ENCODE data around the gene GPR157. TPM values are rescaled to one million over a fixed set of nuclear protein-coding genes. Genes with fewer than 3 reads are reported as not detected.
A peak's percentile ranks its signal among the peaks of the same experiment; 100 is the strongest.

The GPR157 gene
- total and polyA plus RNA-seq, 2 of the 13 experiments (the other 11 are each of a cell fraction or from before 2014, with no cell fraction given): 10.1 to 19.2 TPM

DNA sequence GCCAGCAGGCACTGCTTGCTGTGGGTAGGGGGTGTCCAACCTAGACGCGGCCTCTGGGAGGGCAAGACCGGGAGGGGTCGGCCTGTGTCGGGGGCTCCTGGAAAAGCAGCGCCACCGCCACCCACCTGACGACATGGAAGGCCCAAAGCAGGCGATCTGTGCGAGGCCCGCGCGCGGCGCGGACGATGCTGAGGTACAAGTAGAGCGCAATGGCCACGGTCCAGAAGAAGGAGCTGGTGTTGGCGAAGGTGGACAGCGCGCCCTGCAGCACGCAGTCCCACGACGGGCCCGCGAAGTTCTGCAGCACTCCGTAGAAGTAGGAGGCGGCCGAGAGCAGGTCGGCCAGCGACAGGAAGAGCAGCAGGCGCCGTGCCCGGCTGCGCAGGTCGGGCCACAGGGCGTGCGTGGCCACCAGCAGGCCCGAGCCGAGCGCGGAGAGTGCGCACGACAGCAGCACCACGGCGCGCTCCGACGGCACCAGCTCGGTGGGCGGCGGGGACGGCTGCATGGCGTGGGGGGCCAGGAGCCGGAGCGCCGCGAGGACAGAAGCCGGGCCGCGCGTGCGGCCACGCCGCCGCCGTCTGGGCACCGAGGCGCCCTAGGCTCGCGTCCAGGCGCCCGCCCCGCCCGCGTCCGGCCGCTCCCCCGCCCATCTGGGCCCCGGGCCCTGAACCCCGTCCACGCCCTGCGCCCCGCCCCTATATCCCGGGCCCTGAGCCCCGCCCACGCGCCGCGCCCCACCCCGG is at the start of gene GPR157 (continued):
- TF ChIP-seq SALL1 (CRISPR knock-in tag; IDR thresholded peaks at IDR 0.05) (peak; percentile 84), KLF13 (CRISPR knock-in tag; IDR thresholded peaks at IDR 0.05) (no peak), POLR2A (IDR thresholded peaks at IDR 0.05; ENCODE audit: insufficient read depth in 1 of 2, low read depth in 2 of 2, low read length in 2 of 2) (peak; percentile 15 to 69; a peak in 2 of 4 replicates), CBX5 (CRISPR knock-in tag; IDR thresholded peaks at IDR 0.05; ENCODE audit: borderline replicate concordance) (0 out of 2 replicates have a peak, but pooled peaks have one; percentile 33), LCORL (IDR thresholded peaks at IDR 0.05) (no peak), LCORL (CRISPR knock-in tag; IDR thresholded peaks at IDR 0.05) (no peak), ZFYVE20 (CRISPR knock-in tag; IDR thresholded peaks at IDR 0.05; ENCODE audit: borderline replicate concordance, low read depth) (0 out of 2 replicates have a peak, but pooled peaks have one; percentile 52), HNRNPLL (IDR thresholded peaks at IDR 0.05; ENCODE audit: low read depth, low read length, poor library complexity, severe bottlenecking) (peak; percentile 65), YY1 (IDR thresholded peaks at IDR 0.05; ENCODE audit: insufficient read depth, insufficient replicate concordance, low read depth, low read length) (peak; percentile 24), RNF2 (conservative IDR thresholded peaks at IDR 0.05; ENCODE audit: low read depth) (peak; percentile 85), SMAD1 (CRISPR knock-in tag; IDR thresholded peaks at IDR 0.05; ENCODE audit: borderline replicate concordance, low read depth) (0 out of 2 replicates have a peak, but pooled peaks have one; percentile 48), SOX13 (IDR thresholded peaks at IDR 0.05) (no peak), SOX13 (CRISPR knock-in tag; conservative IDR thresholded peaks at IDR 0.05 in 1 of 2, IDR thresholded peaks at IDR 0.05 in 1 of 2) (0 out of 4 replicates have a peak, but pooled peaks of 1 of the 2 experiments have one; percentile 7), RAD21 (CRISPR knock-in tag; IDR thresholded peaks at IDR 0.05) (peak; percentile 73), KLF16 (CRISPR knock-in tag; IDR thresholded peaks at IDR 0.05) (peak in 1 of 2 experiments; percentile 90; a peak in 2 of 4 replicates), SP5 (CRISPR knock-in tag; IDR thresholded peaks at IDR 0.05; ENCODE audit: borderline replicate concordance, low read depth) (no peak), NFKB2 (CRISPR knock-in tag; IDR thresholded peaks at IDR 0.05; ENCODE audit: borderline replicate concordance) (no peak), RAD51 (IDR thresholded peaks at IDR 0.05; ENCODE audit: borderline replicate concordance) (no peak), ZNF772 (CRISPR knock-in tag; IDR thresholded peaks at IDR 0.05) (0 out of 2 replicates have a peak, but pooled peaks have one; percentile 23), U2AF1 (optimal IDR thresholded peaks at IDR 0.05; ENCODE audit: low read depth, low read length) (no peak), DNMT1 (CRISPR knock-in tag; IDR thresholded peaks at IDR 0.05) (peak; percentile 71; the same call in 1 of the 2 replicates), SP140L (CRISPR knock-in tag; IDR thresholded peaks at IDR 0.05; ENCODE audit: borderline replicate concordance) (no peak), ZMYM2 (CRISPR knock-in tag; IDR thresholded peaks at IDR 0.05) (0 out of 2 replicates have a peak, but pooled peaks have one; percentile 27), BRCA1 (CRISPR knock-in tag; IDR thresholded peaks at IDR 0.05) (no peak), ZNF34 (CRISPR knock-in tag; IDR thresholded peaks at IDR 0.05; ENCODE audit: borderline replicate concordance) (peak; percentile 75; the same call in 1 of the 2 replicates), ARHGAP35 (CRISPR knock-in tag; IDR thresholded peaks at IDR 0.05; ENCODE audit: borderline replicate concordance) (peak; percentile 66; the same call in 1 of the 2 replicates), ZNF367 (CRISPR knock-in tag; IDR thresholded peaks at IDR 0.05; ENCODE audit: borderline replicate concordance) (no peak), MEIS2 (CRISPR knock-in tag; IDR thresholded peaks at IDR 0.05) (peak; percentile 46; the same call in 1 of the 2 replicates), ZSCAN31 (CRISPR knock-in tag; IDR thresholded peaks at IDR 0.05; ENCODE audit: low read depth) (peak; percentile 65), ZBTB20 (CRISPR knock-in tag; IDR thresholded peaks at IDR 0.05; ENCODE audit: borderline replicate concordance, low read depth) (no peak)
- TF ChIP-seq, protein P1, sequence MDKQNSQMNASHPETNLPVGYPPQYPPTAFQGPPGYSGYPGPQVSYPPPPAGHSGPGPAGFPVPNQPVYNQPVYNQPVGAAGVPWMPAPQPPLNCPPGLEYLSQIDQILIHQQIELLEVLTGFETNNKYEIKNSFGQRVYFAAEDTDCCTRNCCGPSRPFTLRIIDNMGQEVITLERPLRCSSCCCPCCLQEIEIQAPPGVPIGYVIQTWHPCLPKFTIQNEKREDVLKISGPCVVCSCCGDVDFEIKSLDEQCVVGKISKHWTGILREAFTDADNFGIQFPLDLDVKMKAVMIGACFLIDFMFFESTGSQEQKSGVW (CRISPR knock-in tag; IDR thresholded peaks at IDR 0.05; ENCODE audit: borderline replicate concordance): no peak
- TF ChIP-seq, protein P2, sequence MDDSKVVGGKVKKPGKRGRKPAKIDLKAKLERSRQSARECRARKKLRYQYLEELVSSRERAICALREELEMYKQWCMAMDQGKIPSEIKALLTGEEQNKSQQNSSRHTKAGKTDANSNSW (CRISPR knock-in tag; IDR thresholded peaks at IDR 0.05; ENCODE audit: borderline replicate concordance): peak; percentile 86; the same call in 1 of the 2 replicates

All from HepG2 (cell line).